LoVo (cell line): ENCODE results near the gene EXOC2.
"Not testable (repeated sequence)": the region's sequence is repeated elsewhere in the genome, so short reads cannot be mapped to it uniquely, and the experiment has no call there.

ENCODE experiments used
- DNase-seq: peaks from one replicate; pipeline ENCODE4 v3.0.0-alpha.2; 2016; ENCODE audit warnings: low spot score

Gene EXOC2

DNA sequence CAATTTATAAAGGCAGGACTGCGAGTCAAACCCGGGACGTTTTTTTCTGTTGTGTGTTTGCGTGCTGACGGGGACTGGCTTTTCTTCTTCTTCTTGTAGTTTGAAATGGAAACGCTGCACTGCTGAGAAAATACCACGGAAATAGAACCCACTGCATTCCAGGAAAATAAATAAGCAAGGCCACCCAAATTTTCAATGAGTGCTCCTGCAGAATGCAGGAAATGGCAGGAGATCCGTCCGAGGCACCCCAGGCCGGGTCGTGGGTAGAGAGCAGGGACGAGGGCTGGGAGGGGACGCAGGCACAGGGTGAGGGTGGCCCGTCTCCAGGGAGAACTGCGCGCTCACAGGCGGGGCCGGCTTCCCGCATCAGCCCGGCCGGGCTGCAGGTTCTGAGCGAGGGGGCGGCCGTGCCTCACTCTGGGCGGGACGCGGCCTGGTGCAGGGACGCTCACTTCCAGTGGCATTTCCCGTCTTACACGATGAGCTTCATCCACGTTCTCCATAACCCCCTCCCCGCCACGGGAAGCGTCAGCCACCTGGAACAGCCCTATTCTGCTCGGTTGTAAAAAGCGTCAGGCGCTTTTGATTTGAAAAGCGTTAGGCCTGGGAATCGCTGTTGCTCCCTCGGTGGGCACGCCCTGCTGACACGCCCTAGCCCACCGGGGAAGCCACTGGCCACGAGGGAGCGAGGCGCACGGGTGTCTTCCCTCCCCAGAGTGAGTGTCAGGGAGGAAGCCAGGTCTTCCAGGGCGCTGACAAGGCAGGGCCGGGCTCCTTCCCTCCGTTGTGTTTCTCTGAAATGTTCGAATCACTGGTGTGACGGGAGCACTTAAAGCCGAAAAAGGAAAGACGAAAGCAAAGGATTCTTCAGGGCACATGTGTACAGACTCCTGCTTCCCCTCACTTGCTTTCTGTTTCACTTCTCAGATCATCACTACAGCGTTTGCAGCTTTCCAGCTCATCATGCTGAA lies 17.9 kb upstream of the EXOC2 start:
- DNase-seq: peak; percentile 50

DNA sequence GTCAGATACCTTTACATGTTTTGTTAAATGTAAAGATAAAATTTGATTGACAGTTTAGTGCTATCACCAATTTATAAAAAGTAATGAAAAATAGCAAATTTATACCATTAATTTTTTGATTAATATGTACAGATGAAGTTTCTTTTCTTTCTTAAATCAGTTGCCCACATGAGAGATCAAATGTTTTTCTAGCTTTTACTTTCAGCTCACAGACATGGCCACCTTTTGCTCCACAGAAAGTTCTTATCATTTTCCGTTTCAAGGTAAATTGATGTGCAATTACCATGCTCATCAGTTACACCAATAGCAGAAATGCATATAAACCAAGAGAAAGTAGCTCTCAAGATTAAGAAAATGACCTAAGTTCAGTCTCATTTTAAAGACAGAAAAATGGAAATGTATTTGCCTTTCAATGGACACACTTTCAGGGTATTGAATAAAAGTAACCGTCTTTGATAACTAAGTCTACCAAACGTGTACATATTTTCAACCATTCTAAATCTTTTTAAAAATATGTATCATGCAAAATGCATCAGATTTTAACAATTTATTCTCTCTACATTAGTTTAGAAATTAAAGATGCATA lies 16.6 kb upstream of the EXOC2 start:
- no peak for DNase-seq

GRCh38 chr6:708237-708598 lies 15.3 kb upstream of the EXOC2 start:
- DNase-seq: no peak

GRCh38 chr6:707576-708236 lies 14.8 kb upstream of the EXOC2 start:
- no peak for DNase-seq

- no peak for DNase-seq
Observed at GRCh38 chr6:706819-707381, 14.0 kb upstream of the EXOC2 start.

GRCh38 chr6:706146-706545 lies 13.2 kb upstream of the EXOC2 start:
- DNase-seq: no peak

DNA sequence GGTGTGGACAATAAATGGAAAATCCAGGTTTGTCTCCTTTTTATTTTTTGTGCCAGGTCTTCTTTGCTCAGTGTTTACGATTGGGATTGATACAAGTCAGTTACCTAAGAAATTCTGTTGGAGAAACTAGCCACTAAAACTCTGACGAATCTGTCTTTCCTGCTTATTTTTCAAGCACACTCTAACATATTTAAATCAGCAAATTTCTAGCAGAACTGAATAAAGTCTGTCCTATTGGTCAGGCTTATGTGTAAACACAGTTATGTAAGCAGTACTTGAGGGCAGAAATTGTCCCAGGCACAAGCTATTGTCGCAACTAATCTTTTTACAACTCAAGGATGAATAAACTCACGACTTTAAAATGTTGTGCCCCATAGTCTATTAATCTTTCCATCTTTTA lies 12.1 kb upstream of the EXOC2 start:
- no peak for DNase-seq

DNA sequence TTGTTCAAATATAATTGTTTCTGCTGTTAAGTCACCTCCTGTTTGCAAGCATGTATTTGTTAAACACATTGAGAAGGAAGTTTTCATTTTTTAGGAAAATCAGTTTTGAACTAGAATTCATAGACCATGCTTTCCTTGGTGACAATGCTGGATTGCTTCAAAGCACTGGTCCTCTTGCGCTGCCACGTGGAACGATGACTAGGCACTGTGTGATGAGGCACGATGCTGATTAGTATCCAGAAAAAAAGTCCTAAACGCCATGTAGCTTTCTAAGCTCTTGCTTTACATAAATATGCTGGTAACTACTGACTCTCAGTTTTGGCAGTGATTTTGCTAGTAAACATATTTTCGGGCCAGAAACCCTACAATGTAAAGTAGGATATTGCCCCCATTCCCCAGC lies 11.1 kb upstream of the EXOC2 start:
- no peak for DNase-seq

DNA sequence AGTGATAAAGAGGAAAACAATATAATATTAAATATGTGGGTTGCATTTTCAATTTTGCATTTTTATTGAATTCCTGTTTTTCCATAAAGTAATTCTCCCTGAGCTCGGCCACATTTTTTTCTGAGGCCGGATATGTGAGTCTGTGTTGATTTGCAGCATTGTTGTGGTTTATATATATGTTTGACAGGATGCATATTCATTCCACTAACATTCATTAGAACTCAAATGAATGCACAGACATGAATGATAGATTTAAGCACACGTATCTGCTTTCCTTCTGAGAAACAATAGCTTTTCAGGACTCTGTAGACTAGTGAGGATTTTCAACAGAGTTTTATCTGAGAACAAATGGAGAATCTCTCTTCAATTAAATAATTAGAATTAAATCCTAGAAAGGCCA lies 10.6 kb upstream of the EXOC2 start:
- no peak for DNase-seq

GRCh38 chr6:701700-702479 lies 9.0 kb upstream of the EXOC2 start:
- no peak for DNase-seq

DNA sequence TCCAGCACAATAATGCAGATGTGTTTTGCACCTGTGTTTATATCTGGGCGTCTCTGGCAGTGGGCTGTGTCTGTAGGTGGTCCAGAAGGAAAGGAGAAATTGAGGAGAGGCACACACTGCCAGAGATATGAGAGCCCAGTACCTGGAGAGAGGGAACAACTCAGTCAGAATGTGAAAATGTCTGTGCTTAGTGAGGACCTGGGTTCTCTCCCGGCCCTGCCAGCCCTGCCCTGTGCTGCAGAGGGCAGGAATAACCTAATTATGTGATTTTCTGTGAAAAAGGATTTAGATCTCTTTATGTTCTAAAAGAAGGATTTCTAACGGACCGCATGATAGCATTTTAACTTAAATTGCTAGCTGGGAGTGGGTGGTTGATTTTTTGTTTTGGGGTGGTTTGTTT lies 8.3 kb upstream of the EXOC2 start:
- DNase-seq: no peak

DNA sequence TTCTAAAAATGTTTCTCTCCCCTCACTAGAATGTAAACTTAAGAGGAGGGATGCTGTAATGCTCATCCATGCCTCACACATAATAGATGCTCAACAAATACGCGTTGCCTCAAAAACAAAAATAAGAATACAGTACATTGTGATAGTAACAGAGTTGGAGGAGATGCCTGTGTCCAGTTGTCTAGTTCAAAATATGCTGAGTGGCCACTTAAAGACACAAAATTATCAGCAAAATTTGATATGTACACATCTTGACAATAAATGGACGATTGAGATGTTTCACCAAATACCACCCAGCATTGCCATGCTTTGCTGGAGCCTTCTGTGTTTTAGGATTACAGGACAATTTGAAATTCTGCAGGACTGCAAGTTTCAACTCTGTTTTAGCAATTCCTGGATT lies 7.6 kb upstream of the EXOC2 start:
- no peak for DNase-seq

- DNase-seq: no peak
Observed at GRCh38 chr6:699319-699718, 6.4 kb upstream of the EXOC2 start.

DNA sequence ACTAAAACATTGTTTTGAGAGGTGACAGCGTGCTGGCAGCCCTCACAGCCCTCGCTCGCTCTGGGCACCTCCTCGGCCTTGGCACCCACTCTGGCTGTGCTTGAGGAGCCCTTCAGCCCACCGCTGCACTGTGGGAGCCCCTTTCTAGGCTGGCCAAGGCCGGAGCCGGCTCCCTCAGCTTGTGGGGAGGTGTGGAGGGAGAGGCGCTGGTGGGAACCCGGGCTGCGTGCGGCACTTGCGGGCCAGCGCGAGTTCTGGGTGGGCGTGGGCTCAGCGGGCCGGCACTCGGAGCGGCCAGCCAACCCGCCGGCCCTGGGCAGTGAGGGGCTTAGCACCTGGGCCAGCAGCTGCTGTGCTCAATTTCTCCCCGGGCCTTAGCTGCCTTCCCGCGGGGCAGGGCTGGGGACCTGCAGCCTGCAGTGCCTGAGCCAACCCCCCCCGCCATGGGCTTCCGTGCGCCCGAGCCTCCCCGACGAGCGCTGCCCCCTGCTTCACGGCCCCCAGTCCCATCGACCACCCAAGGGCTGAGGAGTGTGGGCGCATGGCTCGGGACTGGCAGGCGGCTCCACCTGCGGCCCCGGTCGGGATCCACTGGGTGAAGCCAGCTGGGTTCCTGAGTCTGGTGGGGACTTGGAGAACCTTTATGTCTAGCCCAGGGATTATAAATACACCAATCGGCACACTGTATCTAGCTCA lies 1.6 kb upstream of the EXOC2 start:
- not testable (repeated sequence) for DNase-seq

- DNase-seq: no peak
Observed at GRCh38 chr6:693723-694009, 727 bp upstream of the EXOC2 start.

GRCh38 chr6:692356-692851 lies 535 bp downstream of the EXOC2 start:
- DNase-seq: peak; percentile 61

DNA sequence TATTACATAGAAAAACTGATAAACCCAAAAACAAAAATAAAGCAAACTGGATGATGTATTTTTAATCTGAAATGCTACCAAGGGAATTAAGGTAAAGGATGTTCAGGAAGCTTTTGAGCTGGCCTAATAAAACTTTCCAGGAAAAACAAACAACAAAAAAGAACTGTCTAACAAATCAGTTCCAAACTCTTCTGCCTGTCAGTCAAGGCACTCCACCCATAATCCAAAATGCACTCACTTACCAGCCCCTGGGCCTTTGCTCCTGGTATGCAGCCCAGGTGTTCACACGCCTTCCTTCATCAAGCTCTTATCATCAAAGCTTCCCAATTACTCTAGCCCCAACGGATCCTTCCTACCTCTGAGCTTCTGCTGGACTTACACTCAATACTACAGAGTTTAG lies 3.7 kb downstream of the EXOC2 start:
- no peak for DNase-seq

DNA sequence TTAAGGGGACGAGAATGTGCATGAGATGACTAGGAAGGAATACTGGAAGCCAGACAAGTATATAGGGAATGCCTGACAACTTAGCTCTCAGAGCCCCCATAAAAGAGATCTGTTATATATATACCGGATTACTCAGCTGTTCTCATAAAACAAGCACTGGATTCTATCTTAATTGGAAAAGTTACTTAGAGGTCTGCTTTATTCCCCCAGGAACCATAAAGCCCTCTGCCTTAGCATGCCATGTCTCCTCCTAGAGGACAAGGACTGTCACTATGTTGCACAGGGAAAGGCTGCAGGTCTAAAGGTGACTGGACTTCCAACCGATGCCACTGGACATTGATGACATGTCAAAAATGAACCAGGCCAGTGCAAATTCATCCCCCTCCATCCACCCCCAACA lies 6.4 kb downstream of the EXOC2 start:
- DNase-seq: no peak

GRCh38 chr6:684831-685636 lies 7.9 kb downstream of the EXOC2 start:
- DNase-seq: no peak

DNA sequence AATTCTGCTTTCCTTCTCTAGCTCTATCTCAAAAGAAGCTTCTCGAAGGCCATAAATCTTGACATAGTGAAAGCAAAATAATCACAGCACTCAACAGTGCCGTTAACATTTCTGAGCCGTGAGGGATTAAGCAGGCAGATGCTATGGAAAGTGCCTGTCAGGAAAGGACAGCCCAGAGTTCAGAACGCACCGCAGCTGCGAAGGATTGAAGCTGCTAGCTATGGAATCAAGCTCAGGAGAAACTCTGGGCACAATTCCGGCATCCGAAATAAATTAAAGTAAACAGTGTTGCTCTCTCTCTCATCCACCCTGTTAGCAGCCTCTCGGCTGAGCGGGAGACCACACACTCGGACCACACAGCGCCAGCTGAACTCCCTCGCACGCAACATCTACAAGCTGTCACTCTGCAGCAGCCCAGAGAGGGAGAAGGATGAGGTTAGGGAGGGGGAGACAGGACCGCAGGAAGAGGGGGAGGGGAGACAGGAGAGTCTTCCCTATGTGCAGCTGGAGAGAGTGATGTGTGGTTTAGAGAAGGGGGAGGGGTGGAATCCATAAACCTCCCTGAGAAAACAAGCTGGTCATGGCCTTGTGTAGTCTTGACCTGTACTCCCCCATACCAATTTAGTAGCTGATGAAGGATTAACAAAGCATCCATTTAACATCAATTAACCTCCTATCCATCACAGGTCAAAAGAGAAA lies 9.0 kb downstream of the EXOC2 start:
- no peak for DNase-seq
